Amygdala (tissue), 56 donors: ENCODE measurements around the gene ACTN1.
A peak's percentile ranks its signal among the peaks of the same experiment; 100 is the strongest.

Source experiments
- DNase-seq, 56 donors: peaks; one replicate each; lab custom pipeline; 2025; lab: John Stamatoyannopoulos, UW

Gene ACTN1

GRCh38 chr14:68939893-68940613, 39.0 kb downstream of the ACTN1 start:
- DNase-seq = no peak

DNA sequence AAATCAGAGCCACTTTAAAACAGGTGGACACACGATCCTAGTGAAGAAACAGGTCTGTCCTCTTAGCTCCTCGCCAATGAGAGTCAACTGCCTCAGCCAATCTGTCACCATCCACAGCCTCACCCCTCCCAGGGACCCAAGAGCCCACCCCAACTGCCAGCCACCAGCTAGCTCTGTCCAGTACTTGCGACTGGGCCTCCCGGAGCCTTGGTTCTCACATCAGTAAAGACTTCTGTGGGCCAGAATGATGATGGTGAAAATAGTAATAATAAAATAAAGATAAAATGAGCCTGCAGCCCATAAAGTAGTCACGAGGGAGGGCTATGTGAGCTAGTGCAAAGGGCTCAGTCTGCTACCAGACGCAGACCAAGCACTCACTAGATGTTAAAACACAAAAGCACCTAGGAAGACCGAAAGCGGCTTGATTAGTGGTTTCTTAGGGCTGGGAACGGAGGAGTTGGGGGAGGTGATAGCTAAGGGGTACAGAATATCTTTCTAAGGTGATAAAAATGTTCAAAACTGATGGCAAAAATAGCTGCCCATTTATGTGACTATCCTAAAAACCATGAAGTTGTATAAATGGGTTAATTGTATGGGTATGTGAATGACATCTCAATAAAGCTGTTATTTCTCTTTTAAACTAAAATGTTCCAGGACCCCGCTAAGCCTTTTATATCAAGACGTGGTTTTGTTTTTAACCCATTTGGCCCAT, 39.8 kb downstream of the ACTN1 start:
- DNase-seq = no peak

DNA sequence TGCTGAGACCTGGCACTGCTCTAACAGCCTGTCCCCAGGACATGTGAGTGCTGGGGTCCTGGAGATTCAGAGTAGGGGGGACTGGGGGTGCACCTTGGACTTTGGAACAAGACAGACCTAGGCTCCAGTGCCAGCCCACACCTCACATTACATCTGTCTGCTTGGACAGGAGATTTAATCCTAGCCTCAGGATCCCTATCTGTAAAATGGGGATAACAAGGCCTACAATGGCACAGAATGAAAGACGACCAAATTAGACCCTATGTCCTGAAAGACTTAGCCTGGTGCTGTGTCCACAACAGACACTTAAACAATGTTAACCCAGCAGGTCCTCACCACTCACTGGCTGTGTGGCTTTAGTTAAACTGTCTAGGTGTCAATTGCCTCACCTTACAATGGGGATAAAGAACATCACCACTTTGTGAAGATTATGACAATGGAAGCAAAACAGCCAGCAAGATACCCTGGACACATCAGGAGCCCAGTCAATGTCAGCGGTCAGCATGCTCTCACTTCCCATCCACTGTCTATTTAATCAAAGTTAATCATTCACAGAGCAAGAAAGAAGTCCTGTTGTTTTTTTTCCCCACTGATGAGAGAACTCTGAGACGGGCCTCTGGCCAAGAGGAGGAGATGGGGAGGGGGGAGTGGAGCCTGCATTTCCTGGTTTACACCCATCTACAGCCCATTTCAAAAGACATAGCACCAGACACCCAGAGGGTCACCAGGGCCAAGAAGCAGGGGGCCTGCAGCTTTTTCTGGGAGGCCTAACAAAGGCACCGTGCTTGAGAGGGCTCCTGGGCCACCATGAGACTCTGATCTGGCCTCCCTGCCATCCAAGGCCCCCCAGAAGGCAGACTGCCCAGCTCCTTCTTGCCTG, 40.6 kb downstream of the ACTN1 start:
- DNase-seq = no peak

GRCh38 chr14:68937471-68938270, 41.4 kb downstream of the ACTN1 start:
- peak in 3 of 56 donors; percentile 5 to 23 (median 21) for DNase-seq

DNA sequence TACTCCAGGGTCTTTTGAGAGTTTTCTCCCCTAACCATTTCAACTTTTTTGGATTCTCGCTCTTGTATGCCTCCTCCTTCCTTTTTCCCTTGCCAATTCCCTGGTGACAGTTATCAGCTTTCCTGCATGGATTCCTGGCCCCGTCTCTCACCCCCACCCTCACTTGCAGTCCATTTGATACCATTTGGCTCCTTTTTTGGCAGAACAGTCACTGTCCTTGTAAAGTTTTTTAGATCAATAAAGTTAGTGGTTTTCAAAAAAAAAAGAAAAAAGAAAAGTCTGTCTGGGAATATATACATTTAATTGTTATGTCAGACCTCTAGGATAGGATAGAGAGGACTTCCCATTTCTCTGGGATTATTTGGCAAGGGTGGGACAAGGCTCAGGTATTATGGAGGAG, 42.1 kb downstream of the ACTN1 start:
- DNase-seq = no peak

DNA sequence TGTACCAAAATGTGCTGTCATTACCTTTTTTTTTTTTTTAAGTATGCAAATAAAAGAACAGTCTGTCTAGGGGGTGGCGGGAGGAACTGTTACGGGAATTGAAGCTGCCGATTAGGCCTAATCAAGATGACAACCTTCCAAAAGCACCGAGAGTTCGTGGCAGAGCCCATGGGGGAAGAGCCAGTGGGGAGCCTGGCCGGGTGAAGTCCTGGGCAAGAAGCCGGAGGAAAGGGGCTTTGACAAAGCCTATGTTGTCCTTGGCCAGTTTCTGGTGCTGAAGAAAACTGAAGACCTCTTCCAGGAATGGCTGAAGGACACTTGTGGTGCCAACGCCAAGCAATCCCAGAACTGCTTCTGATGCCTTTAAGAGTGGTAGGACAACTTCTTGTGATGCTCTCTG, 42.6 kb downstream of the ACTN1 start:
- no peak for DNase-seq

GRCh38 chr14:68935761-68936214, 43.3 kb downstream of the ACTN1 start:
- DNase-seq = no peak

DNA sequence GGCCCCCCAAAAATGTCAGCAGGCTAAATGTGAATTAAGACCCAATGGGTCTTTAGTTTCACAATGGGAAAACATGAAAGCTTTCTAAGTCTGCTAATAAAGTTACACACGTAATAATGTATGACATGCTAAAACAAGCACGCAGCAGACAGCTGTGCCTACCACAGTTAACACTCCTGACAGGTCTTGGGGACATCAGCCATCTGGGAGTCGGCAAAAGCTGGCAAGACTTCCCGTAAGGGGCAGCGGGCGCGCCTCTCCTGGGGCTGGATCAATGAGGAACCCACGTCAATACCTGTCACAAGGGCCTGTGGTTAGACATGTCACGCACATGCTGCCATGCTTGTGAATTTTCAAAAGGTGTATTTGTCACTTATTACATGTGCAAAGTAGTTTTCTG, 45.0 kb downstream of the ACTN1 start:
- DNase-seq = no peak

DNA sequence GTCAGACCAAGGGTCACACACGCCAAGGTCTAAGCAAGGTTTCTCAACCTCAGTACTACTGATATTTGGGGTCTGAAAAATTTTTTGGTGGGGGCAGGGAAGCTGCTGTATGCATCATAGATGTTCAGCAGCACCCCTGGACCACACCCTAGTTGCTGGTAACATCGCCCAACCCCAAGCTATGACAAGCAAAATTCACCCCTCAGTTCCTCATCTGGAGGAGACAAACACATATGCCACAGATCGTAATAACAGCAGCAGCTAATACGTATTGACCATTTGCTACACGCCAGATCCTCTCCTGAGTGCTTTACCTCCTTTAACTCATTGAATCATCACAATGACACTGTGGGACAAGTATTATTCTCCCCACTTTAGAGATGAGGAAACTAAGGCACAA, 46.4 kb downstream of the ACTN1 start:
- no peak for DNase-seq

GRCh38 chr14:68932231-68932630, 46.9 kb downstream of the ACTN1 start:
- no peak for DNase-seq

DNA sequence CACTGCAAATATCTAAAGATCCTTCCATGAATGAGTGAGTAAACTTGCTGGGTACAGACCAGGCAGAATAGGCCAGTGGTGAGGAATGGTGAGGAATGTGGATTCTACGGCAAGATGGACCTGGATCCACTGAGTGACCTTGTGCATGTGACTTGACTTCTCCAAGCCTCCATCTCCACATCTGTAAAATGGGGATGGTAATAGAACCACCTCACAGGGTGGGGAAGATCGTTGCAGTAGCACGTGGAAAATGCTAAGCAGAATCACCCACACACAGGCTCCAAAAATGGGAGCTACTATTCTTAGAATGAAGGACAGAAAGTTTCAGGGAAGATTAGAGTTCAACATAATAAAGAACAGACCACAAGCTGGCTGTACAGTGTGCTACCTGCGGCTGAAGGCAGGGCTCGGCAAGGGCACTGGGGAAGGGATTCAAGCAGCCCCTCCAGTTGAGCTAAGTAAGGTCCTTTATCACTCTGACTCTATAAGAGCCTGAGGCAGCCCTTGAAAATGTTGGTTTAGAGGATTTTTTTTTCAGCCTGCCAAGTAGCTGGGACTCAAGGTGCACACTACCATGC, 47.5 kb downstream of the ACTN1 start:
- DNase-seq = no peak

DNA sequence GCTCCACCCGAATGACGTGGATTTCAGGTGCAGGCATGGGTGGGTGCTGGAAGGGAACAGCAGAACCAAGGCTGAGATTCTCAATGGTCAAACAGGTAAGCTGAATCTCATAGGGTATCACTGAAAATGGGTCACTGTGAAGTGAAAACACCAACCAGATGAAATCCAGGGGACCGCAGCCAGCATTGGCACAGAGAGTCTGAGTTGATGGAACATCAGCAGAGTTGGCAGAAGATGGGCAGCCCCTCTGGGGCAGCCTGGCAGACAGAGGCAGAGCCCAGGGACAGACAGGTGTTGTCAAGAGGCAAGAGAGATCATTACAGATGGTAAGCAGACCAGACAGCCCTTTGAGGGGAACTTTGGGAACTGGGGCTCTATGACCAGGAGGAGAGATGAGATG, 48.0 kb downstream of the ACTN1 start:
- DNase-seq = no peak

GRCh38 chr14:68929623-68930307, 49.3 kb downstream of the ACTN1 start:
- no peak for DNase-seq

- no peak for DNase-seq
These were observed 50.1 kb downstream of the ACTN1 start for GRCh38 chr14:68928770-68929550.

DNA sequence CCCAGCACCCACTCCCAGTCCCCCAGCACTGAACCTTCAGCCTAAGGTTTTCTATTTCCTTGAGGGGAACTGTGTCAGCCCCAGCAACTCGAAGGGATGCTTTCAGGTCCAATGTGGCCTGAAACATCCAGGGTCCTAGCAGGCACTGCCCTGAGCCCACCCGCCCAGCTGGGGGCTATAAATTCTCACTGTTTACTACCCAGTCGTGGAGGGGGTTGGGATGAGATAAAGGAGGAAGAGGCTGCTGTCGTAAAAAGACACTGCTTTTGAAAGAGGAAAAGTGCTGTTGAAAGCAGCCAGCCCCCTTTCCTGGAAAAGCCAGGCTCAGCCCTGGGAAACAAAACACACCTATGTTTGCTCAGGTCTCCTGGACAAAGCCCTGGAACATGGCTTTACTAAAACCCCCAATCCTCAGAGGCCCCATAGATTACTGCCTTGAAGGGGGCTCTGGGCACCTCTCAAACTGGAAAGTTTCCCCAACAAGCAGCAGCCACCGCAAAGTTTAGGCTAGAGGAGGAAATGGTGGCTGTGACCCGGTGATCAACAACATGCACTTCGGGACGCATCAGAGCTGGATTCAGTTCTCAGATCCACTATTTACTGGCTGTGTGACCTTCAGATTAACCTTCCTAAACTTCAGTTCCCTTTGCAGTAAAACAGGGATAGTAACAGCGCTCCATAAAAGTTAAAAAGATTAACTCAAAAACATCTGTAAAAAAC, 51.0 kb downstream of the ACTN1 start:
- DNase-seq = no peak

- no peak for DNase-seq
These were observed 52.0 kb downstream of the ACTN1 start for GRCh38 chr14:68927089-68927488.

GRCh38 chr14:68926236-68926635, 52.9 kb downstream of the ACTN1 start:
- DNase-seq = no peak

DNA sequence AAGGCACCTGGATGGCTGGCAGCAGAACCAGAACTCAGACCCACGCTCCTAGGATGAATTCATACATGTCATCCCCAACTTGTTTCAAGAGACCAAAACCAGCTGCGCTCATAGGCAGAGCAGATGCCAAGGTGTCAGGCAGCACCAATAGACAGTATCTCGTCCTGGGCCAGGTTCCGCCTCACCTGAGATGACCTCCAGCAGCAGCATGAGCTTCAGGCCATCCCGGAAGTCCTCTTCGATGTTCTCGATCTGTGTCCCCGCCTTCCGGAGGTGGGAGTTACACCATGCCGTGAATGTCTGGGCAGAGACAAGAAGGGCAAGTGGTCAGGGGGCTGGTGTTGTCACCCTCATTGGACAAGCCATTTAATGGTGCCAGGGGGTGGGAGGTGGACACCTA, 53.7 kb downstream of the ACTN1 start:
- DNase-seq = no peak
